HEK293T (cell line): ENCODE data around the gene GP5.

Source experiments
- ARNT ChIP-seq: fragments of 450-650 bp; IDR thresholded peaks from 2 replicates; pipeline ENCODE4 v1.6.1; 2017; ENCODE audit warnings: mild to moderate bottlenecking
- BHLHE40 ChIP-seq: fragments of 450-650 bp; IDR thresholded peaks from 2 replicates; pipeline ENCODE4 v1.6.1; 2016; ENCODE audit warnings: mild to moderate bottlenecking, moderate library complexity, borderline replicate concordance
- CTBP1 ChIP-seq: fragments of 450-650 bp; IDR thresholded peaks from 2 replicates; pipeline ENCODE4 v1.6.1; 2016; ENCODE audit warnings: borderline replicate concordance
- FOXA1 ChIP-seq: fragments of 450-650 bp; IDR thresholded peaks from 2 replicates; pipeline ENCODE4 v1.6.1; 2016; ENCODE audit warnings: mild to moderate bottlenecking
- FOXK2 ChIP-seq: fragments of 450-650 bp; IDR thresholded peaks from 2 replicates; pipeline ENCODE4 v1.6.1; 2016; ENCODE audit warnings: mild to moderate bottlenecking
- FOXM1 ChIP-seq: fragments of 450-650 bp; IDR thresholded peaks from 2 replicates; pipeline ENCODE4 v1.6.1; 2017; ENCODE audit warnings: mild to moderate bottlenecking, borderline replicate concordance
- HDGF ChIP-seq: fragments of 450-650 bp; IDR thresholded peaks from 2 replicates; pipeline ENCODE4 v1.6.1; 2017; ENCODE audit warnings: antibody characterized with exemption, borderline replicate concordance
- L3MBTL2 ChIP-seq: fragments of 450-650 bp; conservative IDR thresholded peaks from 2 replicates; pipeline ENCODE4 v1.6.1; 2016; ENCODE audit warnings: mild to moderate bottlenecking
- NFRKB ChIP-seq: fragments of 450-650 bp; IDR thresholded peaks from 2 replicates; pipeline ENCODE4 v1.6.1; 2016; ENCODE audit warnings: mild to moderate bottlenecking, moderate library complexity
- SP1 ChIP-seq: fragments of 450-650 bp; IDR thresholded peaks from 2 replicates; pipeline ENCODE4 v1.6.1; 2017
- ZNF384 ChIP-seq: fragments of 450-650 bp; IDR thresholded peaks from 2 replicates; pipeline ENCODE4 v1.6.1; 2016
- TF ChIP-seq, protein P1 (sequence below): fragments of 450-650 bp; IDR thresholded peaks from 2 replicates; pipeline ENCODE4 v1.6.1; 2016

DNA sequence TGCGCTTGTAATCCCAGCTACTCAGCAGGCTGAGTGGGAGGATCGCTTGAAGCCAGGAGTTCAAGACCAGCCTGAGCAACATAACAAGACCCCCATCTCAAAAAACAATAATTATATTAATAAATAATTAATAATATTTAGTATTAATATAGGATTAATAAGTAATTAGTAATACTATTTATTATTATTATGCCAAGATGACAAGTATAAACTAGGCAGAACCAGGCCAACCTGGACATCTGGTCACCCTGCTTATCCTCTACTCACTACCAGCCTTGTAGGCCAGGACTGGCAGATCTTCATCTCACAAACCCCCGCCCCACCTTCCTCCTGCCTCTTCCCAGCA, 48.4 kb downstream of the GP5 start:
- TF ChIP-seq CTBP1 (no peak), SP1 (no peak), HDGF (no peak), FOXA1 (no peak), FOXM1 (no peak), ZNF384 (no peak), NFRKB (no peak), BHLHE40 (no peak), FOXK2 (no peak), L3MBTL2 (no peak), ARNT (no peak)
- TF ChIP-seq, protein P1, sequence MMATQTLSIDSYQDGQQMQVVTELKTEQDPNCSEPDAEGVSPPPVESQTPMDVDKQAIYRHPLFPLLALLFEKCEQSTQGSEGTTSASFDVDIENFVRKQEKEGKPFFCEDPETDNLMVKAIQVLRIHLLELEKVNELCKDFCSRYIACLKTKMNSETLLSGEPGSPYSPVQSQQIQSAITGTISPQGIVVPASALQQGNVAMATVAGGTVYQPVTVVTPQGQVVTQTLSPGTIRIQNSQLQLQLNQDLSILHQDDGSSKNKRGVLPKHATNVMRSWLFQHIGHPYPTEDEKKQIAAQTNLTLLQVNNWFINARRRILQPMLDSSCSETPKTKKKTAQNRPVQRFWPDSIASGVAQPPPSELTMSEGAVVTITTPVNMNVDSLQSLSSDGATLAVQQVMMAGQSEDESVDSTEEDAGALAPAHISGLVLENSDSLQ, result no peak
